ENCODE data around the gene MT1X.

DNA sequence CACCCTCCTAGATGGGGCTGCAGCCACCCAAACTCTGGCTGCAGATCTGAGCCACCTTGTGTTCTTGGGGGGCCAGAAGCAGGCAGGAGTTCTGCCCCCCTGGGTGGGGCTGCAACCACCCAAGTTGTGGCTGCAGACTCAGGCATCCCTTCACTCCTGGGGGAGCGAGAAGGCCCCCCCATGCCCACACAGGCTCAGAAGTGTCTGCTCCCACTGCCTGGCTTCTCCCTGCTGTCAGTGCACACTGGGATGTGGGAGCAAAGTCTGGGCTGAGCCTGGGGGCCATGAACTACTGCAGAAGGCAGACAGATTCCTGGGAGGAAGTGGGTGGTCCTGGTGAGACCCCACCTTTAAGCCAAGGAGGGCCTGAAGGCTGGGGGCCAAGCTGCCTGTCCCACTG, 13.0 kb downstream of the MT1X start:
- TF ChIP-seq AFF4 (CRISPR knock-in tag; IDR thresholded peaks at IDR 0.05; ENCODE audit: borderline replicate concordance) (no peak), CTCF (IDR thresholded peaks at IDR 0.05) (no peak), E2F5 (CRISPR knock-in tag; IDR thresholded peaks at IDR 0.05) (no peak), SP1 (CRISPR knock-in tag; conservative IDR thresholded peaks at IDR 0.05) (no peak), ZBTB21 (CRISPR knock-in tag; IDR thresholded peaks at IDR 0.05; ENCODE audit: borderline replicate concordance) (no peak), SMAD3 (CRISPR knock-in tag; IDR thresholded peaks at IDR 0.05; ENCODE audit: borderline replicate concordance) (no peak)
- TF ChIP-seq, protein P1, sequence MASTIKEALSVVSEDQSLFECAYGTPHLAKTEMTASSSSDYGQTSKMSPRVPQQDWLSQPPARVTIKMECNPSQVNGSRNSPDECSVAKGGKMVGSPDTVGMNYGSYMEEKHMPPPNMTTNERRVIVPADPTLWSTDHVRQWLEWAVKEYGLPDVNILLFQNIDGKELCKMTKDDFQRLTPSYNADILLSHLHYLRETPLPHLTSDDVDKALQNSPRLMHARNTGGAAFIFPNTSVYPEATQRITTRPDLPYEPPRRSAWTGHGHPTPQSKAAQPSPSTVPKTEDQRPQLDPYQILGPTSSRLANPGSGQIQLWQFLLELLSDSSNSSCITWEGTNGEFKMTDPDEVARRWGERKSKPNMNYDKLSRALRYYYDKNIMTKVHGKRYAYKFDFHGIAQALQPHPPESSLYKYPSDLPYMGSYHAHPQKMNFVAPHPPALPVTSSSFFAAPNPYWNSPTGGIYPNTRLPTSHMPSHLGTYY (CRISPR knock-in tag; IDR thresholded peaks at IDR 0.05), result no peak
